ENCODE data around the gene NELL1.
"Not testable (repeated sequence)": the region's sequence is repeated elsewhere in the genome, so short reads cannot be mapped to it uniquely, and the experiment has no call there.

Gene NELL1

GRCh38 chr11:21254790-21255189 lies 585.4 kb downstream of the NELL1 start:
- DNase-seq, result no peak

GRCh38 chr11:21257461-21257860 lies 588.1 kb downstream of the NELL1 start:
- no peak for DNase-seq

GRCh38 chr11:21258414-21258813 lies 589.0 kb downstream of the NELL1 start:
- DNase-seq, result no peak

- DNase-seq, result no peak
Observed at GRCh38 chr11:21260101-21260500, 590.7 kb downstream of the NELL1 start.

GRCh38 chr11:21262992-21263391 lies 593.6 kb downstream of the NELL1 start:
- DNase-seq, result no peak

GRCh38 chr11:21264125-21264524 lies 594.7 kb downstream of the NELL1 start:
- no peak for DNase-seq

GRCh38 chr11:21268036-21268435 lies 598.6 kb downstream of the NELL1 start:
- no peak for DNase-seq

- DNase-seq, result not testable (repeated sequence)
Observed at GRCh38 chr11:21272139-21272538, 602.8 kb downstream of the NELL1 start.

- DNase-seq, result no peak
Observed at GRCh38 chr11:21278840-21279239, 609.5 kb downstream of the NELL1 start.

- no peak for DNase-seq
Observed at GRCh38 chr11:21285104-21285503, 615.7 kb downstream of the NELL1 start.

- DNase-seq, result no peak
Observed at GRCh38 chr11:21289686-21290085, 620.3 kb downstream of the NELL1 start.

GRCh38 chr11:21295508-21295907 lies 626.1 kb downstream of the NELL1 start:
- DNase-seq, result no peak

GRCh38 chr11:21301981-21302380 lies 632.6 kb downstream of the NELL1 start:
- no peak for DNase-seq

GRCh38 chr11:21306739-21307358 lies 637.5 kb downstream of the NELL1 start:
- DNase-seq, result no peak

GRCh38 chr11:21307874-21308273 lies 638.5 kb downstream of the NELL1 start:
- no peak for DNase-seq

- DNase-seq, result no peak
Observed at GRCh38 chr11:21316591-21316990, 647.2 kb downstream of the NELL1 start.

- no peak for DNase-seq
Observed at GRCh38 chr11:21321072-21321471, 651.7 kb downstream of the NELL1 start.

GRCh38 chr11:21321530-21321929 lies 652.1 kb downstream of the NELL1 start:
- no peak for DNase-seq

- no peak for DNase-seq
Observed at GRCh38 chr11:21323617-21324016, 654.2 kb downstream of the NELL1 start.

GRCh38 chr11:21343204-21343603 lies 673.8 kb downstream of the NELL1 start:
- DNase-seq, result no peak

- DNase-seq, result no peak
Observed at GRCh38 chr11:21346361-21346760, 677.0 kb downstream of the NELL1 start.

- no peak for DNase-seq
Observed at GRCh38 chr11:21350613-21351012, 681.2 kb downstream of the NELL1 start.

GRCh38 chr11:21353425-21353824 lies 684.0 kb downstream of the NELL1 start:
- no peak for DNase-seq

GRCh38 chr11:21364866-21365624 lies 695.7 kb downstream of the NELL1 start:
- DNase-seq, result no peak

GRCh38 chr11:21369947-21370346 lies 700.6 kb downstream of the NELL1 start:
- DNase-seq, result no peak
